Nephron (organoid): ENCODE data around the gene CD151.

Source experiments
- H3K27ac Mint-ChIP-seq, 3 experiments: 2 replicates each; pipeline ENCODE4 v1.8.0; 2020; ENCODE audit warnings: mixed read lengths in 3 of 3, mild to moderate bottlenecking in 2 of 3, moderate library complexity in 1 of 3
- H3K27me3 Mint-ChIP-seq: 2 replicates; pipeline ENCODE4 v1.8.0; 2021; ENCODE audit warnings: low read depth, mild to moderate bottlenecking, moderate library complexity, mixed read lengths
- H3K36me3 Mint-ChIP-seq: 2 replicates; pipeline ENCODE4 v1.8.0; 2020; ENCODE audit warnings: low read depth, mixed read lengths
- H3K4me1 Mint-ChIP-seq: 2 replicates; pipeline ENCODE4 v1.8.0; 2020; ENCODE audit warnings: mixed read lengths
- H3K4me3 Mint-ChIP-seq, 3 experiments: 2 replicates each; pipeline ENCODE4 v1.8.0; 2020; ENCODE audit warnings: mild to moderate bottlenecking in 3 of 3, mixed read lengths in 3 of 3, moderate library complexity in 2 of 3
- H3K9me3 Mint-ChIP-seq: 2 replicates; pipeline ENCODE4 v1.8.0; 2020; ENCODE audit warnings: mixed read lengths
- TF ChIP-seq, protein P1 (sequence below), 3 experiments: fragments of 200-600 bp; sonication (generic); IDR thresholded peaks; one replicate each; pipeline ENCODE4 v1.5.0; 2021; ENCODE audit warnings: antibody characterized with exemption in 3 of 3; ENCODE audit not compliant: unreplicated experiment in 3 of 3

CD151 gene

DNA sequence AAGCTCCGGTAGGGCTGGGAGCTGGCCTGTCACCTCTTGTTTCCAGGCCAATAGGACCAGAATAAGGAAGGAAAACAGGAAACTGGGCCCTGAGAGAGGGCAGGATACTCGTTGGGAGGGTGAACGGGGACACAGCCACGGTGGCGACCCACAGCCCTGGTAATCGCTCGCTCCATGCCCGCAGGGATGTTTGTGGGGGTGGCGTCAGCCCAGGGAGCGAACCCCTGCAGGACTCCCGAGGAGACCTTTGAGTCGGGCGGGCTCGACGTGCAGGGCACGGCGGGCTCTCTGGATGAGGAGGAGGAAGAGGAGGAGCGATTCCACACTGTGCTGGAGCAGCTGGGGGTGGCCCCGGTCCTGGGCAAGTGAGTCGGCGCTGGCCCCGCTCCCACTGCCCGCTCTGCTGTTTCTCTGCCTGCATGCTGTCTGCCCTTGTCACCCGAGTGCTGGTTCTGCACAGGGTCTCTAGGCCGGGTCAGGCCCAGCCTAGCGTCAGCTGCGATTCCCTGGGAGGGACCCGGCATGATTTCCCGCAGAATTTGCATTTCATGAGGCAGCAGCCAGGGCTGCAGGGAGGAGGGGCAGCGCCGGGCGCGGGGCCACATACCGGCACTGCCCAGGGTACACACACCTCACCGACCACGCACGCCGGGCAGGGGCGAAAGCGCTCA, 3.4 kb upstream of the CD151 start:
- peak overlapping the region; percentile 63 to 78 (median 70) for H3K4me3 Mint-ChIP-seq
- TF ChIP-seq, protein P1, sequence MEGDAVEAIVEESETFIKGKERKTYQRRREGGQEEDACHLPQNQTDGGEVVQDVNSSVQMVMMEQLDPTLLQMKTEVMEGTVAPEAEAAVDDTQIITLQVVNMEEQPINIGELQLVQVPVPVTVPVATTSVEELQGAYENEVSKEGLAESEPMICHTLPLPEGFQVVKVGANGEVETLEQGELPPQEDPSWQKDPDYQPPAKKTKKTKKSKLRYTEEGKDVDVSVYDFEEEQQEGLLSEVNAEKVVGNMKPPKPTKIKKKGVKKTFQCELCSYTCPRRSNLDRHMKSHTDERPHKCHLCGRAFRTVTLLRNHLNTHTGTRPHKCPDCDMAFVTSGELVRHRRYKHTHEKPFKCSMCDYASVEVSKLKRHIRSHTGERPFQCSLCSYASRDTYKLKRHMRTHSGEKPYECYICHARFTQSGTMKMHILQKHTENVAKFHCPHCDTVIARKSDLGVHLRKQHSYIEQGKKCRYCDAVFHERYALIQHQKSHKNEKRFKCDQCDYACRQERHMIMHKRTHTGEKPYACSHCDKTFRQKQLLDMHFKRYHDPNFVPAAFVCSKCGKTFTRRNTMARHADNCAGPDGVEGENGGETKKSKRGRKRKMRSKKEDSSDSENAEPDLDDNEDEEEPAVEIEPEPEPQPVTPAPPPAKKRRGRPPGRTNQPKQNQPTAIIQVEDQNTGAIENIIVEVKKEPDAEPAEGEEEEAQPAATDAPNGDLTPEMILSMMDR (IDR thresholded peaks at IDR 0.05; ENCODE audit: unreplicated experiment in 3 of 3) = no peak
- H3K27me3 Mint-ChIP-seq = peaks cover 45% of the 10 kb centered on the region
- peaks cover 8% of the 10 kb centered on the region for H3K36me3 Mint-ChIP-seq
- no peaks in the 10 kb centered on the region for H3K9me3 Mint-ChIP-seq
- H3K27ac Mint-ChIP-seq = peak overlapping the region in 2 of 3 experiments; percentile 25 to 51
- peaks cover 37% of the 10 kb centered on the region for H3K4me1 Mint-ChIP-seq

DNA sequence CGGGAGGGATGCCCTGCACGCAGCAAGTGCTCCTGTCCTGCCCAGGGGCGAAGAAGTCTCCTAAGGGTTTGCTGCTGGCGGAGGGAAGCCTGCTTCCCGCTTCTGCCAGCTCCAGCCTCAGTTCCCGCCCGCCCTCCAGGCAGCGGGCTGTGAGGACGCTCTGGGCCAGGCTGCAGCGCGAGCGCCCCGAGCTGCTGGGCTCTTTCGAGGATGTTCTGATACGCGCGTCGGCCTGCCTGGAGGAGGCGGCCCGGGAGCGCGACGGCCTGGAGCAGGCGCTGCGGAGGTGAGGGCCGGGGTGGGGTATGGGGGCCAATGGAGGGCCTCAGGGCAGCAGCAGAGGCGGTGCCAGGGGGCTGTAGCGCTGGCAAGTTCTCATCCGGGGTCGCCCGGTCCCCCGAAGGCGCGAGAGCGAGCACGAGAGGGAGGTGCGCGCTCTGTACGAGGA, 2.9 kb upstream of the CD151 start:
- peak overlapping the region in 1 of 3 experiments; percentile 55 for H3K27ac Mint-ChIP-seq
- H3K27me3 Mint-ChIP-seq = peaks cover 43% of the 10 kb centered on the region
- peak overlapping the region; percentile 59 to 74 (median 70) for H3K4me3 Mint-ChIP-seq
- no peaks in the 10 kb centered on the region for H3K9me3 Mint-ChIP-seq
- H3K36me3 Mint-ChIP-seq = peaks cover 6% of the 10 kb centered on the region
- peaks cover 35% of the 10 kb centered on the region for H3K4me1 Mint-ChIP-seq
- TF ChIP-seq, protein P1 (IDR thresholded peaks at IDR 0.05; ENCODE audit: unreplicated experiment in 3 of 3) = no peak

DNA sequence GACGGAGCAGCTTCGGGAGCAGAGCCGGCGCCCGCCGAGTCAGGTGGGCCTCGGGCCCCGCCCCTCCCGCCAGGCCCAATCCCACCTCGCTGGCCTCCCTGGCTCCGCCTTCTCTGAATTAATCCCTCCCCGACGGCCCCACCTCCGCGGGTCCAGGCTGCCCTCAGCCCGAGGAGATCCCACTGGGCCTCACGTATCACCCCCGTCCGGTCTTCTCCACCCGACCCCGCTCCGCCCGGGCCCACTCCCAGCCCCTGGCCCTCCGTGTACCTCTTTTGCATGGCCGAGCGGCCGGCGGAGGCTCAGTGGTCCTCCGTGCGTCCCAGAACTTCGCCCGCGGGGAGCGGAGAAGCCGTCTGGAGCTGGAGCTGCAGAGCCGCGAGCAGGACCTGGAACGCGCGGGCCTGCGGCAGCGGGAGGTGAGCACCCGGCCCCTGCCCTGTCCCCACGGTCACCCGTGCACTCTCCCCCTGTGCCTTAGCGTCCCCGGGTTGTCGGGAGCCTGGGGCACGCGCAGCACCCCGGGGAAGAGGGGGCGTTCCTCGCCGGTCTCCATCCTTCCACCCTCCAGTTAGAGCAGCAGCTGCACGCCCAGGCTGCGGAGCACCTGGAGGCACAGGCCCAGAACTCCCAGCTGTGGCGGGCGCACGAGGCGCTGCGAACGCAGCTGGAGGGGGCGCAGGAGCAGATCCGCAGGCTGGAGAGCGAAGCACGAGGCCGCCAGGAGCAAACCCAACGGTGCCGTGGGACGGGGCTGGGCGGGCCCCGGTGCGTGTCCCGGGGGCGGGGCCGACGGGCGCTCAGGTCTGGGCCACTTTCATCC, 2.2 kb upstream of the CD151 start:
- TF ChIP-seq, protein P1 (IDR thresholded peaks at IDR 0.05; ENCODE audit: unreplicated experiment in 3 of 3) = no peak
- Mint-ChIP-seq H3K4me1 (peaks cover 32% of the 10 kb centered on the region), H3K4me3 (peak overlapping the region; percentile 59 to 82 (median 70)), H3K27me3 (peaks cover 38% of the 10 kb centered on the region), H3K36me3 (no peaks in the 10 kb centered on the region), H3K9me3 (no peaks in the 10 kb centered on the region), H3K27ac (peak overlapping the region in 1 of 3 experiments; percentile 55)

DNA sequence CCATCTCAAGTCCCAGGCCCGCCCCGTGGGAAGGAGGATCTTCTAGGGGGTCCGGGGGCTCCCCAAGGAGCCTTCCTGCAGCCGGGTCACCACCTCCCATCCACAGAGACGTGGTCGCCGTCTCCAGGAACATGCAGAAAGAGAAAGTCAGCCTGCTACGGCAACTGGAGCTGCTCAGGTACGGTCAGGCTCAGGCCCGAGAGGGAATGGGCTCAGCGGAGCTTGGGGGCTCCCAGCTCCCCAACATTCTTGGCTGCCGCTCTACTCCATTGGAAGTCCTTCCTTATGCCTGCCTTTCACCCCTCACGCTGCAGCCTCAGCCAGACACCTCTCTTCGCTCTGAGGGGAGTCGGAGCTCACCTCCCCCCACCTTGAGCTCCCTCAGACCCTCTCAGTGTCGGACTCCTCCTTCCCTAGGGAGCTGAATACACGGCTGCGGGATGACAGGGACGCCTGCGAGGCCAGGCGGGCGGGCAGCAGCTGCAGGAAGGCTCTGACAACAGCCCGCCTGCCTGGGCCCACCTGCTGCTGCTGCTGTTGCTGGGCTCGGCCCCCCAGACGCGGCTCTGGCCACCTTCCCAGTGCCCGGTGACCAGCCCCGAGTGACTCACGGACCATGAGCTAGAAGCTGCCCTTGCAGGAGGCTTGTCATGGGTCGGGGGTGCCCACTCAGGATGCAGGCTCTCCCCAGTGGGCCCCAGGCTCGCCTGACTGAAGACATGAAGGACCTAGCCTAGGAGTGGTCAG, 1.5 kb upstream of the CD151 start:
- H3K4me1 Mint-ChIP-seq = peaks cover 32% of the 10 kb centered on the region
- H3K27ac Mint-ChIP-seq = peak overlapping the region in 2 of 3 experiments; percentile 20 to 60
- TF ChIP-seq, protein P1 (IDR thresholded peaks at IDR 0.05; ENCODE audit: unreplicated experiment in 3 of 3) = no peak

DNA sequence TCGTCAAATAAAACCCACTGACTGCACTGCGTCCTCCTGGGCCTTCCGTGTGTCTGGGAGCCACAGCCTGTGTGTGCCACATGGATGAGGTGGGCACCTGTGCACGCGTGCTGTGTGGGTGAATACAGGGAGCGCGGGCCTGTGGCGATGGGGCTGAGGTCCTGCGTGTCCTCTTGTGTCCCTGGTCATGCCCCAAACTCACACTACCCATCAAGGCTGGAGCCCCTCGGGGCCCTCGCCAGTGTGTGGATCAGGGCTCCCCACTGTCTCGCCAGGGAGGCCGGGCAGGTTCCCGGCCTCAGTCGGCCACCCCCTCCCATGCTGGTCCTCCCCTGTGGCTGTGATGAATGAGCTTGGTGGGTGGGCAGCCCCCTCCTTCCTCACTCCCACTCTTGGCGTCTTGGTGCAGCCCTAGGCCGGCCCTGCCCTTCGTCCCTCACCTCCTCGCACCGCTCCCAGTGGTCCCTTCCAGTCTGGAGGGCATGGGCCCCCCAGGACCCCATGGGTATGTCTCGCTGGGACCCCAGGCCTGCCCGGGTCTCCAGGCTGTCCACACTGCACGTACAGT, 707 bp upstream of the CD151 start:
- H3K4me1 Mint-ChIP-seq = peaks cover 32% of the 10 kb centered on the region
- no peaks in the 10 kb centered on the region for H3K36me3 Mint-ChIP-seq
- peak overlapping the region in 2 of 3 experiments; percentile 58 to 60 for H3K27ac Mint-ChIP-seq
- TF ChIP-seq, protein P1 (IDR thresholded peaks at IDR 0.05; ENCODE audit: unreplicated experiment in 3 of 3) = no peak
- peak overlapping the region; percentile 82 to 85 (median 82) for H3K4me3 Mint-ChIP-seq
- H3K9me3 Mint-ChIP-seq = no peaks in the 10 kb centered on the region
- H3K27me3 Mint-ChIP-seq = peaks cover 32% of the 10 kb centered on the region

More for the DNA sequence above, 1.5 kb upstream of the CD151 start:
- Mint-ChIP-seq H3K27me3 (peaks cover 37% of the 10 kb centered on the region), H3K36me3 (no peaks in the 10 kb centered on the region), H3K9me3 (no peaks in the 10 kb centered on the region), H3K4me3 (peak overlapping the region; percentile 82 to 85 (median 82))
